Measurements from ENCODE around the gene R3HDML. TPM values are rescaled to one million over a fixed set of nuclear protein-coding genes. Genes with fewer than 3 reads are reported as not detected.
A peak's percentile ranks its signal among the peaks of the same experiment; 100 is the strongest.
"Not testable (repeated sequence)": the region's sequence is repeated elsewhere in the genome, so short reads cannot be mapped to it uniquely, and the experiment has no call there.

R3HDML gene
- total RNA-seq, 1 donor from 2014 or later = not detected

DNA sequence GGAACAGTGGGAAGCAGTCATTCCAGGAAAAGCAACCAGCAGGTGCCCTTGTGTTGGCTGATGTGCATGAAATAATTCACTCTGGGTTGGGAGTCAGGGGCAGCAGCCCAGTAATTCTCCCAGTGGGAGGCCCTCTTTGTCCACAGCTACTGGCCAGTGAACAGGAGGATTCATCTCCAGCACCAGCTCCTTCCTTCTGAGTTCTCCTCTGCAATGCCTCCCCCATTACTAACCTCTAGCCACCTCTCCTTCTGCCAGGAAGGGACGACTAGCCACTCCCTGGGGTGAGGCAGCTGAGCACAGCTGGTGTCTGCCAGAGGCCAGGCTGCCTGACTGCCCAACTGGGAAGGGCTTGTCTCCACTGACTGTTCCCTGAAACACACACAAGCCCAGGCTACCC lies 12.5 kb upstream of the R3HDML start:
- TF ChIP-seq, protein P1, sequence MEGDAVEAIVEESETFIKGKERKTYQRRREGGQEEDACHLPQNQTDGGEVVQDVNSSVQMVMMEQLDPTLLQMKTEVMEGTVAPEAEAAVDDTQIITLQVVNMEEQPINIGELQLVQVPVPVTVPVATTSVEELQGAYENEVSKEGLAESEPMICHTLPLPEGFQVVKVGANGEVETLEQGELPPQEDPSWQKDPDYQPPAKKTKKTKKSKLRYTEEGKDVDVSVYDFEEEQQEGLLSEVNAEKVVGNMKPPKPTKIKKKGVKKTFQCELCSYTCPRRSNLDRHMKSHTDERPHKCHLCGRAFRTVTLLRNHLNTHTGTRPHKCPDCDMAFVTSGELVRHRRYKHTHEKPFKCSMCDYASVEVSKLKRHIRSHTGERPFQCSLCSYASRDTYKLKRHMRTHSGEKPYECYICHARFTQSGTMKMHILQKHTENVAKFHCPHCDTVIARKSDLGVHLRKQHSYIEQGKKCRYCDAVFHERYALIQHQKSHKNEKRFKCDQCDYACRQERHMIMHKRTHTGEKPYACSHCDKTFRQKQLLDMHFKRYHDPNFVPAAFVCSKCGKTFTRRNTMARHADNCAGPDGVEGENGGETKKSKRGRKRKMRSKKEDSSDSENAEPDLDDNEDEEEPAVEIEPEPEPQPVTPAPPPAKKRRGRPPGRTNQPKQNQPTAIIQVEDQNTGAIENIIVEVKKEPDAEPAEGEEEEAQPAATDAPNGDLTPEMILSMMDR (IDR thresholded peaks at IDR 0.05; ENCODE audit: unreplicated experiment) = no peak
- Mint-ChIP-seq H3K9me3 (no peaks in the 10 kb centered on the region), H3K4me1 (no peaks in the 10 kb centered on the region), H3K36me3 (no peaks in the 10 kb centered on the region), H3K4me3 (no peak overlapping the region), H3K27ac (no peak overlapping the region), H3K27me3 (ENCODE audit: low read depth) (no peaks in the 10 kb centered on the region)
- DNase-seq (ENCODE audit: low spot score in 2 of 2, unreplicated experiment in 2 of 2) = no peak

DNA sequence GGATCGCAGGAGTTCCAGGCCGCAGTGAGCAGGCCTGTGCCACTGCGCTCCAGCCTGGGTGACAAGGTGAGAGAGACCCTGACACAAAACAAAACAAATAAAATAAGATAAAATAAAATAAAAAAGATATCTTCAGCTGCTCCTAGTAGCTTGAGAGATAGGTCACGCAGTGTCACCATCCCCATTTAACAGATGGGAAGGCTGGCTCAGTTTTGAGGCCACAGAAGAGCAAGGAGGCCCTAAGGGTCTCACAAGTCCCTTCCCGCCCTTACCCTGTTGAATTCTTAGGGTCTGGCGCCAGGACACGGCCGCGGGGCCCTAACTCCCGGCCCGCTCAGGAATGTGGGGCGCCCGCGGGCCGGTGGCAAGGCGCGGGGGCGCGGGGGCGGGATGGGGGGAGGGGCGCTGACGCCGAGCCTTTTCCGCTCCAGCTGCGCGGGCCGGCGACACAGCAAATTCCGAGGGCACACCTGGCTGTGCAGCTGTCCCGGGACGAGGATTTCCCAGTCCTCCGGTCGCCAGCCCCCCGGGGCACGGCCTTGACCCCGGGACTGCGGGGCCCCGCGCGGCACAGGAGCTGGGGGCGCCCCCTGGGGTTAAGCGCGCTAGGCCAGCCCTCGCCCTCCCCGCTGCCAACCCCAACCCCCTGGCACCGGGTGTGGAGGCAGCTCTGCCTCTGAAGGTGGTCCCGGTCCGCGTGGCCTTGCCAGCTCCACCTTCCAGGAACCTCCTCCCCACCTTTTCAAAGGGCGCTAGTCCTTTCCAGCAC lies 10.3 kb upstream of the R3HDML start:
- H3K36me3 Mint-ChIP-seq = no peaks in the 10 kb centered on the region
- no peaks in the 10 kb centered on the region for H3K9me3 Mint-ChIP-seq
- TF ChIP-seq, protein P1 (IDR thresholded peaks at IDR 0.05; ENCODE audit: unreplicated experiment) = no peak
- H3K27ac Mint-ChIP-seq = no peak overlapping the region
- peak overlapping the region; percentile 28 for H3K4me3 Mint-ChIP-seq
- no peak for DNase-seq (ENCODE audit: low spot score in 2 of 2, unreplicated experiment in 2 of 2)
- H3K4me1 Mint-ChIP-seq = peaks cover 3% of the 10 kb centered on the region
- no peaks in the 10 kb centered on the region for H3K27me3 Mint-ChIP-seq (ENCODE audit: low read depth)

DNA sequence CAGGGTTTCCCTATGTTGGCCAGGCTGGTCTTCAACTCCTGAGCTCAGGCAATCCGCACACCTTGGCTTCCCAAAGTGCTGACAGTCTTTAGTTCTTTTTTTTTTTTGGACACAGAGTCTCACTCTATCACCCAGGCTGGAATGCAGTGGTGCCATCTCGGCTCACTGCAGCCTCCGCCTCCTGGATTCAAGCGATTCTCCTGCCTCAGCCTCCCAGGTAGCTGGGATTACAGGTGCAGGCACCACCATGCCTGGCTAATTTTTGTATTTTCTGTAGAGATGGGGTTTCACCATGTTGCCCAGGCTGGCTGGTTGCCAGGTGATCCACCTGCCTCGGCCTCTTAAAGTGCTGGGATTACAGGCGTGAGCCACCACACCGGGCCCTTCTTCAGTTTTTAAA lies 9.1 kb upstream of the R3HDML start:
- not testable (repeated sequence) for H3K4me1 Mint-ChIP-seq; H3K4me3 Mint-ChIP-seq; H3K36me3 Mint-ChIP-seq; DNase-seq (ENCODE audit: low spot score in 2 of 2, unreplicated experiment in 2 of 2); H3K27ac Mint-ChIP-seq; H3K9me3 Mint-ChIP-seq; H3K27me3 Mint-ChIP-seq (ENCODE audit: low read depth)

DNA sequence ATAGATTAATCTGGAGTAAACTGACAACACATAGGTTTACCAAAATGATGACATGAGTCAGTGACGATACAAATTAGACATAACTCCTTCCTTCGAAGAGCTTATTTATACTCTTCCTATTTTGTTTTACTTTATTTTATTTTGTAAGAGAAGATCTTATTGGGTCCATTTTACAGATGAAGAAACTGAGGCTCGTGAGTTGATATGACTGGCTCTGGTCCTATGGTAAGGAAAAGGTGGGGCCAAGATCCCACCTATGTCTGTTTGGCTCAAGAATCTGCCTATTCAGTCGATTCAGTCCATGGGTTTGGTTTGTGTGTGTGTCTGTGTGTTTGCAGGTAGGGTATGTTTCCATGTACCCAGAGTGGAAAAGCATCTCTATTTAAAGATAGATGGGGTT lies 8.4 kb upstream of the R3HDML start:
- Mint-ChIP-seq H3K4me3 (no peak overlapping the region), H3K9me3 (no peaks in the 10 kb centered on the region), H3K4me1 (peaks cover 3% of the 10 kb centered on the region), H3K36me3 (no peaks in the 10 kb centered on the region), H3K27me3 (ENCODE audit: low read depth) (no peaks in the 10 kb centered on the region), H3K27ac (no peak overlapping the region)
- DNase-seq (ENCODE audit: low spot score in 2 of 2, unreplicated experiment in 2 of 2) = no peak
- TF ChIP-seq, protein P1 (IDR thresholded peaks at IDR 0.05; ENCODE audit: unreplicated experiment) = no peak

- H3K9me3 Mint-ChIP-seq = no peaks in the 10 kb centered on the region
- no peak overlapping the region for H3K27ac Mint-ChIP-seq
- no peaks in the 10 kb centered on the region for H3K27me3 Mint-ChIP-seq (ENCODE audit: low read depth)
- H3K36me3 Mint-ChIP-seq = no peaks in the 10 kb centered on the region
- H3K4me1 Mint-ChIP-seq = peaks cover 3% of the 10 kb centered on the region
- DNase-seq (ENCODE audit: low spot score in 2 of 2, unreplicated experiment in 2 of 2) = no peak
- H3K4me3 Mint-ChIP-seq = no peak overlapping the region
- TF ChIP-seq, protein P1 (IDR thresholded peaks at IDR 0.05; ENCODE audit: unreplicated experiment) = no peak
These were observed 5.6 kb upstream of the R3HDML start for GRCh38 chr20:44331201-44331600.

- no peaks in the 10 kb centered on the region for H3K36me3 Mint-ChIP-seq
- H3K27ac Mint-ChIP-seq = no peak overlapping the region
- TF ChIP-seq, protein P1 (IDR thresholded peaks at IDR 0.05; ENCODE audit: unreplicated experiment) = no peak
- H3K27me3 Mint-ChIP-seq (ENCODE audit: low read depth) = peaks cover 3% of the 10 kb centered on the region
- no peaks in the 10 kb centered on the region for H3K9me3 Mint-ChIP-seq
- H3K4me1 Mint-ChIP-seq = peaks cover 6% of the 10 kb centered on the region
- no peak overlapping the region for H3K4me3 Mint-ChIP-seq
- no peak for DNase-seq (ENCODE audit: low spot score in 2 of 2, unreplicated experiment in 2 of 2)
These were observed 2.5 kb upstream of the R3HDML start for GRCh38 chr20:44334306-44334705.

Measured in mesothelial cell of epicardium (in vitro differentiated cells).